K562 (cell line): ENCODE results near the gene GBF1. TPM values are rescaled to one million over a fixed set of nuclear protein-coding genes. Genes with fewer than 3 reads are reported as not detected.

ENCODE experiments used
- JUNB ChIP-seq: fragments of 450-650 bp; formaldehyde crosslinking; conservative IDR thresholded peaks from 2 replicates; pipeline ENCODE4 v1.4.0; 2020; ENCODE audit warnings: mild to moderate bottlenecking
- MTA1 ChIP-seq: fragments of 450-650 bp; IDR thresholded peaks from 2 replicates; pipeline ENCODE4 v1.6.1; 2017; ENCODE audit warnings: borderline replicate concordance
- NFXL1 ChIP-seq: fragments of 450-650 bp; formaldehyde crosslinking; IDR thresholded peaks from 2 replicates; pipeline ENCODE4 v1.4.0; 2021; ENCODE audit warnings: mild to moderate bottlenecking
- RHOXF2B ChIP-seq: fragments of 250-450 bp; sonication (Bioruptor Pico); conservative IDR thresholded peaks from 2 replicates; pipeline ENCODE4 v1.5.1; 2021
- SIRT6 ChIP-seq: IDR thresholded peaks from one replicate; pipeline ENCODE4 v1.6.1; 2012; ENCODE audit warnings: low read depth, mild to moderate bottlenecking, control low read depth, inconsistent platforms, low read length, moderate library complexity
- ZNF23 ChIP-seq: fragments of 250-450 bp; sonication (Bioruptor Pico); IDR thresholded peaks from 2 replicates; pipeline ENCODE4 v1.4.0; 2020; ENCODE audit warnings: mild to moderate bottlenecking
- ZNF79 ChIP-seq: fragments of 250-450 bp; sonication (Bioruptor Pico); IDR thresholded peaks from 2 replicates; pipeline ENCODE4 v1.4.0; 2020; ENCODE audit warnings: low read depth, mild to moderate bottlenecking, moderate library complexity
- polyA plus RNA-seq, 8 experiments: library from polyadenylated mRNA; depleted of rRNA in 4 of 8; stranded (reverse) in 5 of 8; unstranded in 3 of 8; fragments of >200 nt; fragmentation: Nextera tagmentation in 2 of 8; fragmentation: Illumina TruSeq in 1 of 8; extraction: Ambion mirVana in 2 of 8; extraction: Trizol in 1 of 8; gene quantifications; 2 replicates each; pipeline versions ENCODE4 v1.2.1 to v1.2.3, GENCODE V29; 2011 to 2014; ENCODE audit warnings: inconsistent platforms in 1 of 8, missing spikeins in 1 of 8
- total RNA-seq, 7 experiments: library from RNA; depleted of rRNA in 6 of 7; stranded (reverse); fragments of >200 nt in 6 of 7; fragmentation: Illumina TruSeq in 2 of 7; extraction: Trizol in 2 of 7; gene quantifications; 2 replicates each; pipeline versions ENCODE4 v1.2.1 to v1.2.3, GENCODE V29; 2011 to 2021; ENCODE audit warnings: low replicate concordance in 1 of 7
- TF ChIP-seq, protein P1 (sequence below): fragments of 450-650 bp; formaldehyde crosslinking; IDR thresholded peaks from 2 replicates; pipeline ENCODE4 v1.4.0; 2022; ENCODE audit warnings: missing genetic modification characterization
- TF ChIP-seq, protein P2 (sequence below): sonication (generic); formaldehyde crosslinking; IDR thresholded peaks from 2 replicates; pipeline ENCODE4 v1.8.0; 2022; ENCODE audit warnings: mild to moderate bottlenecking, missing genetic modification reagents
- TF ChIP-seq, protein P3 (sequence below): fragments of 450-650 bp; IDR thresholded peaks from 2 replicates; pipeline ENCODE4 v1.6.1; 2017; ENCODE audit warnings: antibody characterized with exemption, mild to moderate bottlenecking
- TF ChIP-seq, protein P4 (sequence below): sonication (generic); formaldehyde crosslinking; IDR thresholded peaks from 2 replicates; pipeline ENCODE4 v1.8.1; 2023; ENCODE audit warnings: mild to moderate bottlenecking, missing genetic modification reagents
- TF ChIP-seq, protein P5 (sequence below): fragments of 450-650 bp; IDR thresholded peaks from 2 replicates; pipeline ENCODE4 v1.6.1; 2017; ENCODE audit warnings: antibody characterized with exemption

Gene GBF1
- total and polyA plus RNA-seq, 9 of the 15 experiments (the other 6 are each of a cell fraction or from before 2014, with no cell fraction given) = 0.69 to 28.0 (median 10.3) TPM

DNA sequence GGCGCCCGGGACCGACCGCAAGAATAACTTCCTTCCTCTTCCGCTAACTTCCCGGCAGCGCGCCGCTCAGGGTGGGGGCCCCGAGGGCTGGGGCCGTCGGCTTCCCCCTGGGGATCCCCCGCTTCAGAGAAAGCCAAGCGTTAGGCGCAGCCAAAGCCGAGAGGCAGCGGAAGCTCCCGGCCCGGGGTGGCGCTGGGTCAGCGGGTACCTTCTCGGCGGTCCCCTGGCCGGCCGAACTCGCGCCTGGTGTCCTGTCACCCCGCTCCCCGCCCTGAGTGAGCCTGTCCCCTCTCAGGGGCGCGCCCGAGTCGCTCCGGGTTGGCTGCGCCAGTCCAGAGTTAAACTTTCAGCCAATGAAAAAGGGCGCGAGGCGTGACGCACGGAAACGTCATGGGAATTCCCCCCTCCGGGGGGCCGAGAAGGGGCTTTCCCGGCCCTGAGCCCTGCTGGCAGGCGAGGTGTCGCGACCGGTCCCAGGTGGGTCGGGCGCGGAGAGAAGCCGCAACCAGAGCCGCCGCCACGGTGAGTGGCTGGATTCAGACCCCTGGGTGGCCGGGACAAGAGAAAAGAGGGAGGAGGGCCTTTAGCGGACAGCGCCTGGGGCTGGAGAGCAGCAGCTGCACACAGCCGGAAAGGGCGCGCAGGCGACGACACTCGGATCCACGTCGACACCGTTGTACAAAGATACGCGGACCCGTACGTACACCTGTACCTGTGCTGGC, 148.9 kb downstream of the GBF1 start (continued):
- TF ChIP-seq, protein P1, sequence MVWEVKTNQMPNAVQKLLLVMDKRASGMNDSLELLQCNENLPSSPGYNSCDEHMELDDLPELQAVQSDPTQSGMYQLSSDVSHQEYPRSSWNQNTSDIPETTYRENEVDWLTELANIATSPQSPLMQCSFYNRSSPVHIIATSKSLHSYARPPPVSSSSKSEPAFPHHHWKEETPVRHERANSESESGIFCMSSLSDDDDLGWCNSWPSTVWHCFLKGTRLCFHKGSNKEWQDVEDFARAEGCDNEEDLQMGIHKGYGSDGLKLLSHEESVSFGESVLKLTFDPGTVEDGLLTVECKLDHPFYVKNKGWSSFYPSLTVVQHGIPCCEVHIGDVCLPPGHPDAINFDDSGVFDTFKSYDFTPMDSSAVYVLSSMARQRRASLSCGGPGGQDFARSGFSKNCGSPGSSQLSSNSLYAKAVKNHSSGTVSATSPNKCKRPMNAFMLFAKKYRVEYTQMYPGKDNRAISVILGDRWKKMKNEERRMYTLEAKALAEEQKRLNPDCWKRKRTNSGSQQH (CRISPR knock-in tag) = no peak
- TF ChIP-seq, protein P2, sequence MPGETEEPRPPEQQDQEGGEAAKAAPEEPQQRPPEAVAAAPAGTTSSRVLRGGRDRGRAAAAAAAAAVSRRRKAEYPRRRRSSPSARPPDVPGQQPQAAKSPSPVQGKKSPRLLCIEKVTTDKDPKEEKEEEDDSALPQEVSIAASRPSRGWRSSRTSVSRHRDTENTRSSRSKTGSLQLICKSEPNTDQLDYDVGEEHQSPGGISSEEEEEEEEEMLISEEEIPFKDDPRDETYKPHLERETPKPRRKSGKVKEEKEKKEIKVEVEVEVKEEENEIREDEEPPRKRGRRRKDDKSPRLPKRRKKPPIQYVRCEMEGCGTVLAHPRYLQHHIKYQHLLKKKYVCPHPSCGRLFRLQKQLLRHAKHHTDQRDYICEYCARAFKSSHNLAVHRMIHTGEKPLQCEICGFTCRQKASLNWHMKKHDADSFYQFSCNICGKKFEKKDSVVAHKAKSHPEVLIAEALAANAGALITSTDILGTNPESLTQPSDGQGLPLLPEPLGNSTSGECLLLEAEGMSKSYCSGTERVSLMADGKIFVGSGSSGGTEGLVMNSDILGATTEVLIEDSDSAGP (CRISPR knock-in tag) = no peak
- TF ChIP-seq NFXL1 (CRISPR knock-in tag) (no peak), RHOXF2B (no peak), ZNF79 (CRISPR knock-in tag) (no peak), SIRT6 (no peak), ZNF23 (CRISPR knock-in tag) (no peak), JUNB (no peak), MTA1 (no peak)
- TF ChIP-seq, protein P3, sequence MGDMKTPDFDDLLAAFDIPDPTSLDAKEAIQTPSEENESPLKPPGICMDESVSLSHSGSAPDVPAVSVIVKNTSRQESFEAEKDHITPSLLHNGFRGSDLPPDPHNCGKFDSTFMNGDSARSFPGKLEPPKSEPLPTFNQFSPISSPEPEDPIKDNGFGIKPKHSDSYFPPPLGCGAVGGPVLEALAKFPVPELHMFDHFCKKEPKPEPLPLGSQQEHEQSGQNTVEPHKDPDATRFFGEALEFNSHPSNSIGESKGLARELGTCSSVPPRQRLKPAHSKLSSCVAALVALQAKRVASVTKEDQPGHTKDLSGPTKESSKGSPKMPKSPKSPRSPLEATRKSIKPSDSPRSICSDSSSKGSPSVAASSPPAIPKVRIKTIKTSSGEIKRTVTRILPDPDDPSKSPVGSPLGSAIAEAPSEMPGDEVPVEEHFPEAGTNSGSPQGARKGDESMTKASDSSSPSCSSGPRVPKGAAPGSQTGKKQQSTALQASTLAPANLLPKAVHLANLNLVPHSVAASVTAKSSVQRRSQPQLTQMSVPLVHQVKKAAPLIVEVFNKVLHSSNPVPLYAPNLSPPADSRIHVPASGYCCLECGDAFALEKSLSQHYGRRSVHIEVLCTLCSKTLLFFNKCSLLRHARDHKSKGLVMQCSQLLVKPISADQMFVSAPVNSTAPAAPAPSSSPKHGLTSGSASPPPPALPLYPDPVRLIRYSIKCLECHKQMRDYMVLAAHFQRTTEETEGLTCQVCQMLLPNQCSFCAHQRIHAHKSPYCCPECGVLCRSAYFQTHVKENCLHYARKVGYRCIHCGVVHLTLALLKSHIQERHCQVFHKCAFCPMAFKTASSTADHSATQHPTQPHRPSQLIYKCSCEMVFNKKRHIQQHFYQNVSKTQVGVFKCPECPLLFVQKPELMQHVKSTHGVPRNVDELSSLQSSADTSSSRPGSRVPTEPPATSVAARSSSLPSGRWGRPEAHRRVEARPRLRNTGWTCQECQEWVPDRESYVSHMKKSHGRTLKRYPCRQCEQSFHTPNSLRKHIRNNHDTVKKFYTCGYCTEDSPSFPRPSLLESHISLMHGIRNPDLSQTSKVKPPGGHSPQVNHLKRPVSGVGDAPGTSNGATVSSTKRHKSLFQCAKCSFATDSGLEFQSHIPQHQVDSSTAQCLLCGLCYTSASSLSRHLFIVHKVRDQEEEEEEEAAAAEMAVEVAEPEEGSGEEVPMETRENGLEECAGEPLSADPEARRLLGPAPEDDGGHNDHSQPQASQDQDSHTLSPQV = no peak
- TF ChIP-seq, protein P4, sequence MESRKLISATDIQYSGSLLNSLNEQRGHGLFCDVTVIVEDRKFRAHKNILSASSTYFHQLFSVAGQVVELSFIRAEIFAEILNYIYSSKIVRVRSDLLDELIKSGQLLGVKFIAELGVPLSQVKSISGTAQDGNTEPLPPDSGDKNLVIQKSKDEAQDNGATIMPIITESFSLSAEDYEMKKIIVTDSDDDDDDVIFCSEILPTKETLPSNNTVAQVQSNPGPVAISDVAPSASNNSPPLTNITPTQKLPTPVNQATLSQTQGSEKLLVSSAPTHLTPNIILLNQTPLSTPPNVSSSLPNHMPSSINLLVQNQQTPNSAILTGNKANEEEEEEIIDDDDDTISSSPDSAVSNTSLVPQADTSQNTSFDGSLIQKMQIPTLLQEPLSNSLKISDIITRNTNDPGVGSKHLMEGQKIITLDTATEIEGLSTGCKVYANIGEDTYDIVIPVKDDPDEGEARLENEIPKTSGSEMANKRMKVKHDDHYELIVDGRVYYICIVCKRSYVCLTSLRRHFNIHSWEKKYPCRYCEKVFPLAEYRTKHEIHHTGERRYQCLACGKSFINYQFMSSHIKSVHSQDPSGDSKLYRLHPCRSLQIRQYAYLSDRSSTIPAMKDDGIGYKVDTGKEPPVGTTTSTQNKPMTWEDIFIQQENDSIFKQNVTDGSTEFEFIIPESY (CRISPR knock-in tag) = peak; percentile 48; the same call in 1 of the 2 replicates
- TF ChIP-seq, protein P5, sequence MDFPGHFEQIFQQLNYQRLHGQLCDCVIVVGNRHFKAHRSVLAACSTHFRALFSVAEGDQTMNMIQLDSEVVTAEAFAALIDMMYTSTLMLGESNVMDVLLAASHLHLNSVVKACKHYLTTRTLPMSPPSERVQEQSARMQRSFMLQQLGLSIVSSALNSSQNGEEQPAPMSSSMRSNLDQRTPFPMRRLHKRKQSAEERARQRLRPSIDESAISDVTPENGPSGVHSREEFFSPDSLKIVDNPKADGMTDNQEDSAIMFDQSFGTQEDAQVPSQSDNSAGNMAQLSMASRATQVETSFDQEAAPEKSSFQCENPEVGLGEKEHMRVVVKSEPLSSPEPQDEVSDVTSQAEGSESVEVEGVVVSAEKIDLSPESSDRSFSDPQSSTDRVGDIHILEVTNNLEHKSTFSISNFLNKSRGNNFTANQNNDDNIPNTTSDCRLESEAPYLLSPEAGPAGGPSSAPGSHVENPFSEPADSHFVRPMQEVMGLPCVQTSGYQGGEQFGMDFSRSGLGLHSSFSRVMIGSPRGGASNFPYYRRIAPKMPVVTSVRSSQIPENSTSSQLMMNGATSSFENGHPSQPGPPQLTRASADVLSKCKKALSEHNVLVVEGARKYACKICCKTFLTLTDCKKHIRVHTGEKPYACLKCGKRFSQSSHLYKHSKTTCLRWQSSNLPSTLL = peak; percentile 32; the same call in 1 of the 2 replicates
